ENCODE measurements around the gene TRIM16. TPM values are rescaled to one million over a fixed set of nuclear protein-coding genes. Genes with fewer than 3 reads are reported as not detected.
"Not testable (repeated sequence)": the region's sequence is repeated elsewhere in the genome, so short reads cannot be mapped to it uniquely, and the experiment has no call there.

Gene TRIM16
- total RNA-seq, 2 donors from 2014 or later, result 15.0 to 26.3 TPM

DNA sequence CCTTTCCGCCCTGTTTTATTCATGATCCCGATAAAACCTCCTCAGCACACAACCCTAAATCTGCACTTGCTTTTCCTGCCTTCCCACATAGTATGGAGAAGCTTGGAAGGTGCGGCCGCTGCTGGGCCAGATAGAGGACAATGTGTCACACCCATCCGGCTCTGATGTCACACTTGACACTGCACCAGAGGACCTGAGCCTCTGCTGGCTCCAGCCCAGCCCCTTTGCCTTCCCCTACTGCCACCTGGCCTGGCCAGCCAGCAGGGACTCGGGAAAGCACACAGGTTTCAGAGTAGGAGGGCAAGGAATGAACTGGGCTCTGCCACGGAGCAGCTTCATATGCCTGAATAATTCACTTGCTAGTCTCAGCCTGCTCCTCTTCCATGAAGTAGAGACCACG is 62.0 kb downstream of the TRIM16 start:
- H3K4me3 ChIP-seq; H3K9me3 ChIP-seq; H3K27me3 ChIP-seq (replicated peaks; ENCODE audit: insufficient read depth); H3K36me3 ChIP-seq; H3K27ac ChIP-seq; ATAC-seq (ENCODE audit: insufficient number of reproducible peaks, low FRiP score, low read depth); H3K4me1 ChIP-seq (ENCODE audit: control insufficient read depth in 1 of 2, low read depth in 2 of 2); DNase-seq (ENCODE audit: low spot score): not testable (repeated sequence)

DNA sequence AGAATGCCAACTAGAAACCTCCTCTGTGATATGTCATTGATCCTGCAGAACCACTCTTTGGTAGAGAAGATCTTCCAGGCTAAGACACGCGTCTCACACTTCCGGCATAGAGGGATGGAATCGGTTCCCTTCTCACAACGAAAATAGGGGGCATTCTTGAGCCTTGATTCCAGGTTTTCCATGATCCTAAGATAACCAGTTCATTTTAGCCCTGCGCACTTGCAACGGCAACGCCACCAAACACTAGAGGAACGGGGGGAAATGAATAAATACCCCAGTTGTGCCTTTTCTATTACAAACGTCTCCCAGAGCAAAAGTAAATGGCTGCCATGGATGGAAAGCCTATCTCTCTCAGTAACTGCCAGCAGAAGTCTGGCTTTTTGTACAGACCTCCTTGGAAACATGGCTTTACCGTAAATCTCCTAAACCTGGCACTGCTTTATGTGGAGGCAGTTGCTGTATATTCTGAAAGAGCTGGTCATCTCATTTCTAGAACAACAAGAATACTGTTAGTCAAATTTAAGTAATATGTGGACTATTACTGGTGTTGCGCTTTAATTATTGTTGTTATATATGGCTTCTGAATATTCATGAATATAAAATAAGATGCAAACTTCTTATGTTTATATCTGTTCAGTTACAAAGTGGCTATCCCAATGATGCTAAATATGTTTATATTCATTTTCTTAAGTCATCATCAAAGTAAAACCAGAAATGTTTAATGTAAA is 64.6 kb downstream of the TRIM16 start, which contains the start of gene FBXW10B:
Gene FBXW10B, minus strand, starts transcription at position 374 of the 728 bp plus-strand sequence. Its CDS starts 192 bp downstream, at position 182.
- ATAC-seq (ENCODE audit: insufficient number of reproducible peaks, low FRiP score, low read depth), result peak; percentile 71
- DNase-seq (ENCODE audit: low spot score); H3K27me3 ChIP-seq (replicated peaks; ENCODE audit: insufficient read depth); H3K4me1 ChIP-seq (ENCODE audit: control insufficient read depth in 1 of 2, low read depth in 2 of 2); H3K36me3 ChIP-seq; H3K9me3 ChIP-seq: not testable (repeated sequence)
- Histone ChIP-seq H3K27ac (peak within 1 kb of the TSS in 1 of 2 donors; percentile 21), H3K4me3 (peak within 1 kb of the TSS; percentile 68)

DNA sequence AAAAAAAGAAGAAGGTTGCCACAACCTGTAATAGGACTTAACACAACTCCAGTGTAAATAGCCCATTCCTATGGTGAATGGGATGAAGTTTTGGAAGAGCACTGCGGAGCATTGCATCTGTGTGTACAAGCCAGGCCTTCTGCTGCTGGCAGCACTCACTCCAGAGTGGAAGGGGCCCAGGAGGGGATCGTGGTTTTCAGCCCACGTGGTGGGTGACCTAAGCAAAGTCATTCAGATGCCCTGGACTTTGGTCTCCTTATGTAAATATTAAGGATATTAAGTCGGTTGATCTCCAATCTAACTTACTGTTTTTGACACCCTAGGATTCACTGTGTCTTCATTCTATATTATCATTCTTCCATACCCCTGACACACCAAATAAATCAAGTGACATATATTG is 67.3 kb downstream of the TRIM16 start:
- not testable (repeated sequence) for H3K4me1 ChIP-seq (ENCODE audit: control insufficient read depth in 1 of 2, low read depth in 2 of 2); H3K9me3 ChIP-seq; ATAC-seq (ENCODE audit: insufficient number of reproducible peaks, low FRiP score, low read depth); H3K27me3 ChIP-seq (replicated peaks; ENCODE audit: insufficient read depth); H3K4me3 ChIP-seq; H3K36me3 ChIP-seq; H3K27ac ChIP-seq; DNase-seq (ENCODE audit: low spot score)

DNA sequence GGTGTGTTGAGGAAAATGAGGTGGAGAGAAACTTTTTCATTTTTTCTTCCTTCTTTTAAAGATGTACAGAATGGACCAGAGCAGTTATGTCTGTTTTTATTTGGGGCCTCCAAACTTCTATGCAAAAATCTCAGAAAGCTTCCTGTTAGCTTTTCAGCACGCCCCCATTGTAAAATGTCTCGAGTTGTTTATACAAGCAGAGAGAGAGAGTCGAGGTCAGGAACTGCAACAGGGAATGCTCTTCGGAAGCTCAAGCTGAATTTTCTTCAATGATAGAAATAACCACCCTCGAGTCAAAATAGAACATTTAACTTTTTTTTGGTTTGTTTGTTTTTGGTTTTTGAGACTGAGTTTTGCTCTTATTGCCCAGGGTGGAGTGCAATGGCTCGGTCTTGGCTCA is 68.3 kb downstream of the TRIM16 start:
- not testable (repeated sequence) for H3K4me3 ChIP-seq; DNase-seq (ENCODE audit: low spot score); H3K9me3 ChIP-seq; H3K27ac ChIP-seq; H3K36me3 ChIP-seq; H3K27me3 ChIP-seq (replicated peaks; ENCODE audit: insufficient read depth); H3K4me1 ChIP-seq (ENCODE audit: control insufficient read depth in 1 of 2, low read depth in 2 of 2); ATAC-seq (ENCODE audit: insufficient number of reproducible peaks, low FRiP score, low read depth)

DNA sequence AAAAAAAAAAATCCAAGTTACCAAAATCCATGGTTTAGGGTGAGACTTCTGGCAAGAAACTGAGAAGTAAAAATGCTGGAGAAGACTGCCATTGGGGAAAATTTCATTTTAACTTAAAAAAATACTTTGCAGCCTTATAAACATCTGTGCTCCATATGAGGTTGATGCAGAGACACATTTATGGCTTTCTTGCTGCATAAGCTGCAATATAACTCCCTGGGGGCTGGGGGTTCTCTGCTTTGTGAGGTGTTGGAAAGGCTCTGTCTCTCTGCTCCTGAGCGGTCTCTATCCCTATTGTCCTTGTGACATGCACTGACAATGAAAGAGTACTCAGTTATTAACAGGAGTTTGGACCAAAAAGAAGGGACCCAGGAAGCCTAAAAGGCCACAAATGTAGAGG is 71.0 kb downstream of the TRIM16 start:
- not testable (repeated sequence) for H3K27ac ChIP-seq; H3K9me3 ChIP-seq; ATAC-seq (ENCODE audit: insufficient number of reproducible peaks, low FRiP score, low read depth); H3K4me3 ChIP-seq; H3K4me1 ChIP-seq (ENCODE audit: control insufficient read depth in 1 of 2, low read depth in 2 of 2); DNase-seq (ENCODE audit: low spot score); H3K27me3 ChIP-seq (replicated peaks; ENCODE audit: insufficient read depth); H3K36me3 ChIP-seq

DNA sequence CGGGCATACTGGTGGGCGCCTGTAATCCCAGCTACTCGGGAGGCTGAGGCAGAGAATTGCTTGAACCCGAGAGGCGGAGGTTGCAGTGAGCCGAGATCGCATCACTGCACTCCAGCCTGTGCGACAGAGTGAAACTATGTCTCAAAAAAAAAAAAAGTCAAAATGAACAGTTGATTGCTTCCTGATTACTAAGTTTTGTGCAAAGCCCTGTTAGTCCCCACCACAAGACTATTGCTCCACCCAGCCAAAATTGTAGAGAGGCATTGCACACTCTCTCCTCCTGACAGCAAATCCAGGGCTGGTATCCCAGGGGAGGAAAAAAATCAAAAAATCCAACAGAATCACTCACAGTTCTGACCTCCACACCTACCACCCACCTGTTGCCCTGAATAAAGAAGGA is 91.2 kb downstream of the TRIM16 start:
- not testable (repeated sequence) for ATAC-seq (ENCODE audit: insufficient number of reproducible peaks, low FRiP score, low read depth); H3K4me1 ChIP-seq (ENCODE audit: control insufficient read depth in 1 of 2, low read depth in 2 of 2); H3K36me3 ChIP-seq; H3K27me3 ChIP-seq (replicated peaks; ENCODE audit: insufficient read depth); DNase-seq (ENCODE audit: low spot score); H3K27ac ChIP-seq; H3K9me3 ChIP-seq; H3K4me3 ChIP-seq

DNA sequence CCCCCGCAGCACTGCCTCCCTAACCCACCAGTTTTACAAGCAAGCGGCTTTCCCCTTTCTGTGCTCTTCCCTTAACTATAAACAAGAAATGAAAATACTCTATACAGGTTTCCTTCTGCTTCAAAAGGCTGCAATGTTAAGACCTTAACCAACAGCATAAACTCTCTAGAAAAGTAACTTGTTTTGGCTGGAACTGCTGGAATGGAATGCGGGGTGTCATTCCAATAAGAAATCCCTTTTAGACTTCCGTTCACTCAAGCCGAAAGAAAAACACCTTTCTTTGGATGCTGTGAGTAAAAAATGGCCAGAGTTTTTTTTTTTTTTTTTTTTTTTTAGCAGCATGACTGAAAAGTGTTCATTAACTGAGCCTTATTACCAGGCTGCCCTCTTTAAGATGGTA is 92.1 kb downstream of the TRIM16 start:
- not testable (repeated sequence) for H3K4me3 ChIP-seq; H3K27ac ChIP-seq; H3K4me1 ChIP-seq (ENCODE audit: control insufficient read depth in 1 of 2, low read depth in 2 of 2); ATAC-seq (ENCODE audit: insufficient number of reproducible peaks, low FRiP score, low read depth); H3K27me3 ChIP-seq (replicated peaks; ENCODE audit: insufficient read depth); DNase-seq (ENCODE audit: low spot score); H3K9me3 ChIP-seq; H3K36me3 ChIP-seq

DNA sequence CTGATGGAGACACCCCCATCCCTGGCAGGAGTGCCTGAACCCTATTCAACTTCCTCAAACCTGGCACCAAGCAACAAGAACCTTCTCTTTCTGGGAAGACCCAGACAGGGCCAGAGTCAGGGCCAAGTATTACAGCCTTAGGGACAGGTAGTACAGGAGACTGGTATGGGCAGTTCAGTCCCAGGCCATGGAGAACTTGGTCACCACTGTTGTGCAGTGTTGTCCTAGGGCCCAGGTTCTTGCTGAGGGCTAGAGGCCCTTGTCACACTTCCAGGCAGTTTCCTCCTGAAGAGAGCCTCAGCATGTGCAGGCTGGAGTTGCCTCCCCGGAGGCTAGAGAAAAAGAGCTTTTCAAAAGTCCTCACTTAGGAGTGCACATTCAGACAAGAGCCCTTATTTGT is 93.3 kb downstream of the TRIM16 start:
- H3K27ac ChIP-seq; H3K27me3 ChIP-seq (replicated peaks; ENCODE audit: insufficient read depth); H3K36me3 ChIP-seq; ATAC-seq (ENCODE audit: insufficient number of reproducible peaks, low FRiP score, low read depth); H3K9me3 ChIP-seq; DNase-seq (ENCODE audit: low spot score); H3K4me1 ChIP-seq (ENCODE audit: control insufficient read depth in 1 of 2, low read depth in 2 of 2); H3K4me3 ChIP-seq: not testable (repeated sequence)

DNA sequence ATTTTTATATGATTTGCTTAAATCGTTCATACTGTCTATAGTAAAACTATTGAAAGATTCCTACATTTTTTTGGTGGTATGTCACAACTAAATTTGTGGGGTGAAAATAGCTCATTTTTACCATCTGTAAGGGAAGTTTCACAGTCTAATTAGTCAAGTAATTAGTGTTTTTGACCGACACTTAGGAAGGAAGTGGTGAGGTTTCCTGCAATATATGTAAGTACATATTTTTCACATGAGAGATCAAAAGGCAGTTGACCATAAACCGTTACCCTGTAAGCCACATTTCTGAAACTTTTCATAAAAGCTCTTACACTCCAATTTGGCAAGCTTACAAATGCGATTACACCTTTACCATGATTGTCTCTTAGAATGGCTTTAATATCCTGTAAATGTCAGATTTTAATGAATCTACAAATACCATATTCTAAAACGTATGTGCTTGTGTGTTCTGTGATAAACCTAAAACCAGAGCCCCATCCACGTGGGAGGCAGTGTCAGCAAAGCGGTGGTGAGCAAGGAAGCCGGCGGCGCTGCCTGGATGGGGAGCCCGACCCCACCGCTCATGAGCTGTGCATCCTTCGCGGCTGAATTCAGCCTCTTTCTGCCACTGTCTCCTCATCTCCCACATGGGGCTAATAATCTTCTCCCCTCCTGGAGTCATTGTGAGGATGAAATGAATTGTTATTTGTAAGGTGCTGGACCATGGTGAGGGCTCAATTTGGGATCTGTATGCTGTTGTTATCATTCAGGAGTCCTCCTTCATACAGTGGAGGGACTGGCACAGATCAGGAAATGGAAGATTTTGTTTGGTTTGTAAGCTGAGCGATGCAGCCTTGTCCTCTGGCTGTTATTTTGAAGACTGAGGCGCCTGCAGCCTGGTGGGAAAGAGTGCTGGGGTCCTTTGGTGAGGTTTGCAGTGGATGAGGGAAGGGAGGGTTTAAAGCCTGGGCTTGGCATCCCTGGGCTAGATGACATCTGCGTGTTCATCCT is 94.3 kb downstream of the TRIM16 start:
- not testable (repeated sequence) for H3K27ac ChIP-seq; H3K27me3 ChIP-seq (replicated peaks; ENCODE audit: insufficient read depth); H3K4me1 ChIP-seq (ENCODE audit: control insufficient read depth in 1 of 2, low read depth in 2 of 2); ATAC-seq (ENCODE audit: insufficient number of reproducible peaks, low FRiP score, low read depth); H3K36me3 ChIP-seq; H3K4me3 ChIP-seq; DNase-seq (ENCODE audit: low spot score); H3K9me3 ChIP-seq

DNA sequence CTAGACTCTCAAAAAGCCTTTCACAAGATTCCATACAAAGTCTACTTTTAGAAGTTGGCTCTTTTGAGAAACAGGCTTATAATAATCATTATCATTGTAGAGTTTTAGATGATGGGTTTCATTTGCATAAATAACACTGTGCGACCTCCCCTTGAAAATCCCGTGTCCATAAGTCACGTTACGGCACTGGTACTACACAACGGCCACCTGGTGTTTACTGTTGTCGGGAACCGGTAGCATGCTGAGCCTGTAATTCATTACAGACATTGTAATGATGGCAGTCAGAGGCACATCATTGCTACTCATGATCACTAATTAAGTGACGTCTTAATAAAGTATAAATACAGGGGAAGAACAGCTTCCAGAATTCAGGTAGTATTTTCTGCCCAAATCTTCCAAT is 96.1 kb downstream of the TRIM16 start:
- H3K27ac ChIP-seq; H3K4me3 ChIP-seq; DNase-seq (ENCODE audit: low spot score); H3K27me3 ChIP-seq (replicated peaks; ENCODE audit: insufficient read depth); H3K36me3 ChIP-seq; H3K9me3 ChIP-seq; H3K4me1 ChIP-seq (ENCODE audit: control insufficient read depth in 1 of 2, low read depth in 2 of 2); ATAC-seq (ENCODE audit: insufficient number of reproducible peaks, low FRiP score, low read depth): not testable (repeated sequence)

DNA sequence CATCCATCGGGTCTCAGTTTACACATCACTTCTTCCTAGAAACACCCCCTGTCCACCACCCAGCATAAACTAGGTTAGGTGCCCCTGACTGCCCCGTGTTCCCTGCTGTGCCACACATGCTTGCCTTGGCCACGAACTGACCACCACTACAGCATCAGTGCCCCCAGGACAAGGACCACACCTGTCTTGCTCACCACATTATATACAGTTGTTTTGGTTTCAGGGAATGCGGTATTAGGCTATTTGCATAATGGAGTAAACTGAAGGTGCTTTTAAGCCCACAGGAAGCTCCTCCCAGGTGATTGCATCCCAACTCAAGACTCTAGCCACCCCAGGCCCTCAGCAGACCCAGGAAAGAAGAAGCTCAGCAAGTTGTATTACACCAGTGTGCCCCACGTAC is 100.8 kb downstream of the TRIM16 start:
- ATAC-seq (ENCODE audit: insufficient number of reproducible peaks, low FRiP score, low read depth); DNase-seq (ENCODE audit: low spot score); H3K36me3 ChIP-seq; H3K27ac ChIP-seq; H3K27me3 ChIP-seq (replicated peaks; ENCODE audit: insufficient read depth); H3K9me3 ChIP-seq; H3K4me3 ChIP-seq; H3K4me1 ChIP-seq (ENCODE audit: control insufficient read depth in 1 of 2, low read depth in 2 of 2): not testable (repeated sequence)

DNA sequence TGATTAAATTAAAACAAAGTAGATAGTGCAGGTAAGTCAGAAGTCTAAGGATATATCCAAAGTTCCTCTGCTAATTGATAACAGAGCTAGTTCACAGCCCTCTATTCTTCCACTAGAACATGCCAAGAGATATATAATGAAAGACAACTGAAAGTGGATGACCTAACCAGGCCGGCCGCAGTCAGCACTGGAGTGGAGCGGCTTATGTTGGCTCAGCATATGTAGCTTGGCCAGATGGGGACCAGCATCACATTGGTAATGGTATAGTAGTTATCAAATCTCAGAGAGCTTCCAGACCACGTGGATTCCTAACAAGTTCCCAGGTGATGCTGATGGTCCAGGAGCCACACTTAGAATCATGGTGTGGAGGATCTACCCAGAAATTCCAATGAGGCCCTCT is 102.6 kb downstream of the TRIM16 start:
- H3K36me3 ChIP-seq; H3K27me3 ChIP-seq (replicated peaks; ENCODE audit: insufficient read depth); H3K4me3 ChIP-seq; H3K4me1 ChIP-seq (ENCODE audit: control insufficient read depth in 1 of 2, low read depth in 2 of 2); H3K9me3 ChIP-seq; H3K27ac ChIP-seq; DNase-seq (ENCODE audit: low spot score); ATAC-seq (ENCODE audit: insufficient number of reproducible peaks, low FRiP score, low read depth): not testable (repeated sequence)
